ENCODE results near the gene MPG. TPM values are rescaled to one million over a fixed set of nuclear protein-coding genes. Genes with fewer than 3 reads are reported as not detected.

MPG gene
- polyA plus RNA-seq, 2 of the 4 experiments (the other 2 are of a cell fraction) = 25.5 to 54.3 TPM

GRCh38 chr16:58491-59439 lies 19.3 kb upstream of the MPG start:
- no peaks in the 10 kb centered on the region for H3K9me3 ChIP-seq
- DNase-seq (ENCODE audit: low read depth in 1 of 2, low spot score in 1 of 2) = no peak
- ChIA-PET POLR2A (no interaction called here), CTCF (interaction anchor here (0.8 to 25.2 kb wide), 7 partner anchors 7 to 303 kb away, joined by 3 to 718 read pairs (median 4); partner anchors contain the start of genes HBQ1, MPG and RHBDF1)
- H3K27ac ChIP-seq = no peak overlapping the region
- H3K4me2 ChIP-seq = no peak overlapping the region
- FAIRE-seq = no peak
- peaks cover 5% of the 10 kb centered on the region; the same call in 2 of the 3 replicates for H3K4me1 ChIP-seq
- TF ChIP-seq NR3C1 (IDR thresholded peaks at IDR 0.05) = no peak
- TF ChIP-seq REST (IDR thresholded peaks at IDR 0.05) = no peak
- TF ChIP-seq PBX3 (IDR thresholded peaks at IDR 0.05) = no peak
- no peak for TF ChIP-seq TFCP2L1 (CRISPR knock-in tag; IDR thresholded peaks at IDR 0.05)
- no peak for TF ChIP-seq RFX5 (IDR thresholded peaks at IDR 0.05)
- no peak for TF ChIP-seq ATOH8 (CRISPR knock-in tag; IDR thresholded peaks at IDR 0.05; ENCODE audit: low read depth)
- no peak for TF ChIP-seq JUNB (IDR thresholded peaks at IDR 0.05)
- 84% methylated on average over 24 of the region's 29 CpGs for WGBS (ENCODE audit: missing lambda C conversion rate)
- H3K4me3 ChIP-seq = no peak overlapping the region
- no peak for ATAC-seq

- H3K4me2 ChIP-seq = no peak overlapping the region
- no peak overlapping the region for H3K27ac ChIP-seq
- FAIRE-seq (no peak), ATAC-seq (no peak), DNase-seq (ENCODE audit: low read depth in 1 of 2, low spot score in 1 of 2) (no peak)
- WGBS (ENCODE audit: missing lambda C conversion rate) = 92% methylated on average over 14 of the region's 14 CpGs
- H3K4me3 ChIP-seq = no peak overlapping the region
- H3K4me1 ChIP-seq = peaks cover 1% of the 10 kb centered on the region; the same call in 1 of the 3 replicates
- H3K9me3 ChIP-seq = no peaks in the 10 kb centered on the region
- TF ChIP-seq CHD4 (IDR thresholded peaks at IDR 0.05; ENCODE audit: borderline replicate concordance) (no peak), MAX (IDR thresholded peaks at IDR 0.05) (no peak), KDM1A (IDR thresholded peaks at IDR 0.05; ENCODE audit: low read depth) (no peak), HOXB5 (CRISPR knock-in tag; IDR thresholded peaks at IDR 0.05) (no peak), GATA3 (IDR thresholded peaks at IDR 0.05; ENCODE audit: borderline replicate concordance) (no peak), KDM5A (IDR thresholded peaks at IDR 0.05) (no peak), EP300 (IDR thresholded peaks at IDR 0.05) (no peak), REST (IDR thresholded peaks at IDR 0.05) (no peak), RARB (CRISPR knock-in tag; IDR thresholded peaks at IDR 0.05) (no peak)
- CTCF ChIA-PET = interaction anchor here (1.2 to 25.2 kb wide), 4 partner anchors 10 to 302 kb away, joined by 3 to 718 read pairs (median 42); partner anchors contain the start of genes MPG and RHBDF1
- POLR2A ChIA-PET = no interaction called here
Observed at GRCh38 chr16:59440-60059, 18.5 kb upstream of the MPG start.
